Transverse colon (tissue), 4 donors: Measurements from ENCODE around the gene NEUROD2. TPM values are rescaled to one million over a fixed set of nuclear protein-coding genes. Genes with fewer than 3 reads are reported as not detected.

Experiments
- DNase-seq: peaks from one replicate; pipeline ENCODE4 v3.0.0-alpha.2; 2019
- H3K27ac ChIP-seq, 4 donors: fragments of 200-600 bp; sonication (generic); 2 replicates each; pipeline ENCODE4 v1.5.1; 2016 to 2018; ENCODE audit warnings: inconsistent platforms in 4 of 4
- H3K27me3 ChIP-seq: fragments of 200-600 bp; sonication (generic); 2 replicates; pipeline ENCODE4 v1.5.1; 2017; ENCODE audit warnings: inconsistent platforms
- H3K36me3 ChIP-seq, 4 donors: fragments of 200-600 bp; sonication (generic); 2 replicates each; pipeline ENCODE4 v1.5.1; 2017 to 2019; ENCODE audit warnings: inconsistent platforms in 4 of 4
- H3K4me1 ChIP-seq, 4 donors: fragments of 200-600 bp; sonication (generic); 2 replicates each; pipeline ENCODE4 v1.5.1; 2017 to 2020; ENCODE audit warnings: inconsistent platforms in 4 of 4
- H3K4me3 ChIP-seq, 4 donors: fragments of 200-600 bp; sonication (generic); 1 replicate in 1 of 4; 2 replicates in 3 of 4; pipeline versions ENCODE4 v1.5.1 to v1.6.1; 2017 to 2019; ENCODE audit warnings: inconsistent platforms in 4 of 4
- H3K9me3 ChIP-seq, 2 donors: fragments of 200-600 bp; sonication (generic); 2 replicates each; pipeline ENCODE4 v1.5.1; 2017 to 2019; ENCODE audit warnings: inconsistent platforms in 2 of 2
- CTCF ChIP-seq, 5 experiments: fragments of 200-600 bp in 3 of 5; fragments of 450-650 bp in 2 of 5; sonication (generic) in 3 of 5; IDR thresholded peaks; 1 replicate in 2 of 5; 2 replicates in 3 of 5; pipeline ENCODE4 v1.5.1; 2016 to 2017; ENCODE audit warnings: antibody characterized with exemption in 5 of 5, inconsistent platforms in 3 of 5, mild to moderate bottlenecking in 2 of 5, moderate library complexity in 1 of 5
- EP300 ChIP-seq: sonication (generic); formaldehyde crosslinking; IDR thresholded peaks from one replicate; pipeline ENCODE4 v1.6.1; 2017; ENCODE audit warnings: antibody characterized with exemption, low read depth
- POLR2A ChIP-seq: fragments of 450-650 bp; IDR thresholded peaks from one replicate; pipeline ENCODE4 v1.6.1; 2016; ENCODE audit warnings: antibody characterized with exemption, mild to moderate bottlenecking, moderate library complexity
- POLR2AphosphoS5 ChIP-seq, 3 donors: sonication (generic); formaldehyde crosslinking; IDR thresholded peaks; one replicate each; pipeline ENCODE4 v1.6.1; 2016; ENCODE audit warnings: antibody characterized with exemption in 3 of 3
- WGBS, 2 donors: methylation state at CpG; one replicate each; pipeline ENCODE4 v1.1.5; 2018; ENCODE audit warnings: low coverage in 1 of 2; 5-methylcytosine and 5-hydroxymethylcytosine counted together
- in situ Hi-C, 4 donors: fragments of 200-750 bp; cut with MboI; loops; one replicate each; pipeline versions ENCODE4 v1.15.0 to v1.15.1; 2017; ENCODE audit warnings: low sequenced_read_pairs in 3 of 4, low pct_ligation_motif_present in 1 of 4, low pct_unique_long_range_greater_than_20kb in 1 of 4
- intact Hi-C: fragments of 100-400 bp; cut with DNase I; formaldehyde crosslinking; loops from one replicate; pipeline ENCODE4 v1.15.1; 2023; ENCODE audit warnings: low total_unique reads
- total RNA-seq, 4 donors: library from RNA; depleted of rRNA; stranded (reverse); fragments of >200 nt; gene quantifications; one replicate each; pipeline ENCODE4 v1.1.0, GENCODE V29; 2016

NEUROD2 gene
- total RNA-seq, 4 donors from 2014 or later = not detected

- peak; percentile 73 for DNase-seq
- H3K27ac ChIP-seq = peak overlapping the region; percentile 90 to 93 (median 91)
- WGBS, 2 donors = 41% methylated on average over 11 of the region's 16 CpGs; no CpG with 5 or more reads in 1 of the 2 donors
- no peaks in the 10 kb centered on the region for H3K9me3 ChIP-seq
- peak; percentile 61 to 85 (median 62) for TF ChIP-seq POLR2AphosphoS5 (IDR thresholded peaks at IDR 0.05)
- TF ChIP-seq EP300 = no peak
- TF ChIP-seq CTCF (IDR thresholded peaks at IDR 0.05) = no peak
- TF ChIP-seq POLR2A = peak; percentile 85
- in situ Hi-C loops (loop anchor here in 3 of 4 donors (10.0 to 25.0 kb wide), 3 partner anchors 109 to 127 kb away; partner anchors contain the start of genes GRB7 (in 1 of the 3) and MIEN1 (in 1 of the 3)), intact Hi-C loops (no loop called here)
- H3K4me3 ChIP-seq = peak overlapping the region; percentile 18 to 60 (median 53)
- H3K27me3 ChIP-seq = peaks cover 49% of the 10 kb centered on the region
- no peaks in the 10 kb centered on the region for H3K36me3 ChIP-seq
- peaks cover 17 to 72% (median 53%) of the 10 kb centered on the region in 4 donors for H3K4me1 ChIP-seq
Measured at GRCh38 chr17:39627712-39628516, 20.2 kb upstream of the NEUROD2 start.

- Histone ChIP-seq H3K4me3 (peak overlapping the region; percentile 18 to 60 (median 53)), H3K4me1 (peaks cover 17 to 70% (median 53%) of the 10 kb centered on the region in 4 donors), H3K36me3 (no peaks in the 10 kb centered on the region), H3K9me3 (no peaks in the 10 kb centered on the region), H3K27me3 (peaks cover 49% of the 10 kb centered on the region), H3K27ac (peak overlapping the region; percentile 90 to 93 (median 91))
- no peak for TF ChIP-seq POLR2AphosphoS5 (IDR thresholded peaks at IDR 0.05)
- TF ChIP-seq POLR2A = peak; percentile 17
- no peak for TF ChIP-seq EP300
- in situ Hi-C loops = loop anchor here in 3 of 4 donors (10.0 to 25.0 kb wide), 3 partner anchors 110 to 128 kb away; partner anchors contain the start of genes GRB7 (in 1 of the 3) and MIEN1 (in 1 of the 3)
- intact Hi-C loops = no loop called here
- 4% methylated on average over 64 of the region's 72 CpGs; no CpG with 5 or more reads in 1 of the 2 donors for WGBS, 2 donors
- DNase-seq = no peak
Measured at GRCh38 chr17:39627047-39627711, 19.5 kb upstream of the NEUROD2 start.

- H3K27ac ChIP-seq = peak within 1 kb of the TSS; percentile 90 to 93 (median 91)
- peaks cover 17 to 64% (median 51%) of the 10 kb centered on the region in 4 donors for H3K4me1 ChIP-seq
- DNase-seq = peak; percentile 58
- intact Hi-C loops = no loop called here
- peaks cover 49% of the 10 kb centered on the region for H3K27me3 ChIP-seq
- H3K36me3 ChIP-seq = no peaks in the 10 kb centered on the region
- H3K9me3 ChIP-seq = no peaks in the 10 kb centered on the region
- 12% methylated on average over 29 of the region's 29 CpGs; no CpG with 5 or more reads in 1 of the 2 donors for WGBS, 2 donors
- H3K4me3 ChIP-seq = peak within 1 kb of the TSS; percentile 18 to 60 (median 53)
- in situ Hi-C loops = loop anchor here in 3 of 4 donors (10.0 to 25.0 kb wide), 3 partner anchors 111 to 128 kb away; partner anchors contain the start of genes GRB7 (in 1 of the 3) and MIEN1 (in 1 of the 3)
- TF ChIP-seq POLR2A (peak; percentile 82), CTCF (IDR thresholded peaks at IDR 0.05) (no peak), POLR2AphosphoS5 (IDR thresholded peaks at IDR 0.05) (peak; percentile 54 to 76 (median 69)), EP300 (no peak)
Measured at GRCh38 chr17:39626171-39627046, 18.7 kb upstream of the NEUROD2 start, which contains the start of gene PPP1R1B. Gene PPP1R1B (plus strand): TSS chr17:39626952. CDS start chr17:39627393, 441 bp downstream.

- TF ChIP-seq POLR2A = peak; percentile 32
- no peak for TF ChIP-seq CTCF (IDR thresholded peaks at IDR 0.05)
- TF ChIP-seq POLR2AphosphoS5 (IDR thresholded peaks at IDR 0.05) = peak in 2 of 3 donors; percentile 12 to 42
- no peak for TF ChIP-seq EP300
- H3K4me3 ChIP-seq = peak overlapping the region in 1 of 4 donors; percentile 60
- peaks cover 17 to 53% (median 44%) of the 10 kb centered on the region in 4 donors for H3K4me1 ChIP-seq
- intact Hi-C loops (no loop called here), in situ Hi-C loops (loop anchor here in 3 of 4 donors (10.0 to 25.0 kb wide), 3 partner anchors 112 to 130 kb away; partner anchors contain the start of genes GRB7 (in 1 of the 3) and MIEN1 (in 1 of the 3))
- peak overlapping the region; percentile 90 to 93 (median 91) for H3K27ac ChIP-seq
- peaks cover 45% of the 10 kb centered on the region for H3K27me3 ChIP-seq
- WGBS, 2 donors = 49% methylated on average over 4 of the region's 5 CpGs; no CpG with 5 or more reads in 1 of the 2 donors
- H3K36me3 ChIP-seq = no peaks in the 10 kb centered on the region
- H3K9me3 ChIP-seq = no peaks in the 10 kb centered on the region
- DNase-seq = peak; percentile 74
Measured at GRCh38 chr17:39625198-39625785, 17.6 kb upstream of the NEUROD2 start.
